Measurements from ENCODE around the gene PAXX. TPM values are rescaled to one million over a fixed set of nuclear protein-coding genes. Genes with fewer than 3 reads are reported as not detected.

PAXX gene
- total RNA-seq, 4 donors from 2014 or later, result 14.2 to 39.5 (median 18.8) TPM

DNA sequence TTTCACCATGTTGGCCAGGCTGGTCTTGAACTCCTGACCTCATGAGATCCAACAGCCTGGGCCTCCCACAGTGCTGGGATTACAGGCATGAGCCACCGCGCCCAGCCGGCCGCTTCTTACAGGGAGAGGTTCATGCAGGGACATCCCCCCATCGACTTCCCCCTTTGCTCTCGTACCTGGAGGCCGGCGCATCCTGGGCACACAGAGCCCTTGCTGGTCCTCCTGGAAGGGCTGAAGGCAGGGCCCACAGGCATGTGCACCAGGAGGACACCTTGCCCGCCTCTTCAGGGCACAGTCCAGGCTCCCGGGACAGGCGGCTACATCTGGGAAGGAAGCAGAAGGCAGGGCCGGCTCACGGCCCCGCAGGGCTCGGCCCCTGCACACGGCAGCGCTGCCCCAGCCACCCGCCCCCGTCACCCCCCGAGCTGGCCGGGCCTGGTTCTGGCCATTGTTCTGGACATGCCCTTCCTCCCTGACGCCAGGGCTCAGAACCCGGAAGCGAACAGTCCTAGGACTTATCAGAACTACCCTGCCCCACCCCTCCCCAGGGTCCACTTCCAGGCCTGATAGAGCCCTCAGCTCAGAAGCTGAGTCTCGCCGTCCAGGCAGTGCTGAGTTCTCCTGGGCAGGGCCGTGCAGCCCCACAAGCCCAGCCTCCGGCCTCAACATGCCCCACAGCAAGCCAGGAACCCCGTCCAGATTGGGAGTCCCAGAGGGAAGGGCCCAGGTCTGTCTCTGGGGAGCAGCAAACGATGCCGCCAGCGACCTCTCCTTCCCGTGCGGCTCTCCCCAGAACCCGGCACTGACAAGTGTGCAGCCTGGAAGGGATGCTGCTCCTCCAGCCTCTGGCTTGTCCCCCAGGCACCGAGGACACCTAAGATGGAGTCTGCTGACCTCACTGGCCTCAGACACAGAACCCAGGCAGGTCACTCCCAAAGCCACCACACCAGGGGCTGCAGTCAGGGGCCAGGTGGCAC lies 50.8 kb downstream of the PAXX start:
- TF ChIP-seq, protein P1, sequence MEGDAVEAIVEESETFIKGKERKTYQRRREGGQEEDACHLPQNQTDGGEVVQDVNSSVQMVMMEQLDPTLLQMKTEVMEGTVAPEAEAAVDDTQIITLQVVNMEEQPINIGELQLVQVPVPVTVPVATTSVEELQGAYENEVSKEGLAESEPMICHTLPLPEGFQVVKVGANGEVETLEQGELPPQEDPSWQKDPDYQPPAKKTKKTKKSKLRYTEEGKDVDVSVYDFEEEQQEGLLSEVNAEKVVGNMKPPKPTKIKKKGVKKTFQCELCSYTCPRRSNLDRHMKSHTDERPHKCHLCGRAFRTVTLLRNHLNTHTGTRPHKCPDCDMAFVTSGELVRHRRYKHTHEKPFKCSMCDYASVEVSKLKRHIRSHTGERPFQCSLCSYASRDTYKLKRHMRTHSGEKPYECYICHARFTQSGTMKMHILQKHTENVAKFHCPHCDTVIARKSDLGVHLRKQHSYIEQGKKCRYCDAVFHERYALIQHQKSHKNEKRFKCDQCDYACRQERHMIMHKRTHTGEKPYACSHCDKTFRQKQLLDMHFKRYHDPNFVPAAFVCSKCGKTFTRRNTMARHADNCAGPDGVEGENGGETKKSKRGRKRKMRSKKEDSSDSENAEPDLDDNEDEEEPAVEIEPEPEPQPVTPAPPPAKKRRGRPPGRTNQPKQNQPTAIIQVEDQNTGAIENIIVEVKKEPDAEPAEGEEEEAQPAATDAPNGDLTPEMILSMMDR (IDR thresholded peaks at IDR 0.05), result no peak
- peak in 1 of 2 donors; percentile 13 for TF ChIP-seq POLR2A (IDR thresholded peaks at IDR 0.05)
- H3K4me1 ChIP-seq, result peaks cover 0 to 5% of the 10 kb centered on the region in 2 donors
- no peaks in the 10 kb centered on the region for H3K27me3 ChIP-seq
- no peaks in the 10 kb centered on the region for H3K9me3 ChIP-seq
- intact Hi-C loops (cut with DNase I; ENCODE audit: low total_unique reads), result no loop called here
- peak overlapping the region; percentile 36 to 50 for H3K27ac ChIP-seq
- H3K4me3 ChIP-seq, result no peak overlapping the region
- H3K36me3 ChIP-seq, result no peaks in the 10 kb centered on the region
- peak in 1 of 2 donors; percentile 68 for DNase-seq

Other genes with a start within 250 kb of the PAXX start
- gene LCN10, start 249.5 kb upstream of the PAXX start, total RNA-seq, result 10 to 100 TPM in 3 of 4 donors, under 1 TPM in 1; 0.55 to 81.4 (median 20.4) TPM
- 100 to 1,000 TPM in 2 of 4 donors, 10 to 100 TPM in 1, 1 to 10 TPM in 1; 1.2 to 164 (median 89.7) TPM for gene LCN6, start 243.9 kb upstream of the PAXX start, total RNA-seq
- under 1 TPM in 1 of 4 donors, not detected in 3; 0.27 TPM for gene LCN8, start 234.2 kb upstream of the PAXX start, total RNA-seq
- gene LCN15, start 227.9 kb upstream of the PAXX start, total RNA-seq, result not detected
- gene TMEM141, start 201.1 kb upstream of the PAXX start, total RNA-seq, result 10 to 100 TPM in 3 of 4 donors, 1 to 10 TPM in 1; 3.5 to 48.9 (median 32.0) TPM
- 1 to 10 TPM in 2 of 4 donors, not detected in 2; 2.0 TPM for gene CCDC183, start 196.1 kb upstream of the PAXX start, total RNA-seq
- gene RABL6, start 184.5 kb upstream of the PAXX start, total RNA-seq, result 10 to 100 TPM; 28.8 to 57.9 (median 39.6) TPM
- 1 to 10 TPM in 3 of 4 donors, not detected in 1; 1.3 to 3.6 (median 3.6) TPM for gene AJM1, start 149.9 kb upstream of the PAXX start, total RNA-seq
- gene PHPT1, start 143.0 kb upstream of the PAXX start, total RNA-seq, result 10 to 100 TPM; 12.4 to 55.5 (median 31.4) TPM
- 1 to 10 TPM in 2 of 4 donors, under 1 TPM in 1, not detected in 1; 0.26 to 4.3 (median 4.2) TPM for gene MAMDC4, start 140.1 kb upstream of the PAXX start, total RNA-seq
- gene EDF1, start 126.1 kb upstream of the PAXX start, total RNA-seq, result 100 to 1,000 TPM in 3 of 4 donors, 10 to 100 TPM in 1; 75.6 to 244 (median 144) TPM
- gene TRAF2, start 105.9 kb upstream of the PAXX start, total RNA-seq, result 10 to 100 TPM in 3 of 4 donors, under 1 TPM in 1; 0.88 to 22.1 (median 11.9) TPM
- gene FBXW5, start 47.7 kb upstream of the PAXX start, total RNA-seq, result 100 to 1,000 TPM in 1 of 4 donors, 10 to 100 TPM in 3; 67.4 to 111 (median 75.3) TPM
- gene C8G, start 47.2 kb upstream of the PAXX start, total RNA-seq, result not detected
- 10 to 100 TPM in 2 of 4 donors, 1 to 10 TPM in 1, not detected in 1; 5.4 to 43.2 (median 10.3) TPM for gene LCN12, start 40.1 kb upstream of the PAXX start, total RNA-seq
- 100 to 1,000 TPM in 1 of 4 donors, 10 to 100 TPM in 3; 13.5 to 116 (median 58.8) TPM for gene PTGDS, start 14.9 kb upstream of the PAXX start, total RNA-seq
- 1 to 10 TPM in 1 of 4 donors, under 1 TPM in 3; under 0.01 to 6.9 (median 0.54) TPM for gene LCNL1, start 9.4 kb upstream of the PAXX start, total RNA-seq
- gene CLIC3, start 4.1 kb downstream of the PAXX start, total RNA-seq, result 1 to 10 TPM in 2 of 4 donors, not detected in 2; 1.5 TPM
- gene ABCA2, start 35.8 kb downstream of the PAXX start, total RNA-seq, result 10 to 100 TPM; 24.8 to 36.9 (median 26.1) TPM
- gene FUT7, start 39.7 kb downstream of the PAXX start, total RNA-seq, result not detected
- 100 to 1,000 TPM in 1 of 4 donors, 10 to 100 TPM in 3; 25.2 to 221 (median 59.2) TPM for gene NPDC1, start 53.8 kb downstream of the PAXX start, total RNA-seq
- 10 to 100 TPM in 1 of 4 donors, 1 to 10 TPM in 1, not detected in 2; 2.4 to 11.5 TPM for gene ENTPD2, start 61.6 kb downstream of the PAXX start, total RNA-seq
- 1 to 10 TPM in 2 of 4 donors, under 1 TPM in 1, not detected in 1; 0.15 to 5.9 (median 1.0) TPM for gene SAPCD2, start 78.1 kb downstream of the PAXX start, total RNA-seq
- 10 to 100 TPM in 1 of 4 donors, 1 to 10 TPM in 2, under 1 TPM in 1; 0.51 to 13.8 (median 5.3) TPM for gene UAP1L1, start 85.1 kb downstream of the PAXX start, total RNA-seq
- 10 to 100 TPM; 32.9 to 65.0 (median 47.5) TPM for gene MAN1B1, start 94.6 kb downstream of the PAXX start, total RNA-seq
- gene DPP7, start 122.3 kb downstream of the PAXX start, total RNA-seq, result 100 to 1,000 TPM in 1 of 4 donors, 10 to 100 TPM in 3; 23.2 to 100 (median 76.8) TPM
- not detected for gene GRIN1, start 146.7 kb downstream of the PAXX start, total RNA-seq
- gene LRRC26, start 177.6 kb downstream of the PAXX start, total RNA-seq, result under 1 TPM in 1 of 4 donors, not detected in 3; 0.29 TPM
- not detected for gene TMEM210, start 179.6 kb downstream of the PAXX start, total RNA-seq
- gene ANAPC2, start 196.1 kb downstream of the PAXX start, total RNA-seq, result 10 to 100 TPM in 3 of 4 donors, 1 to 10 TPM in 1; 6.7 to 65.6 (median 24.9) TPM
- 10 to 100 TPM; 17.1 to 47.1 (median 40.6) TPM for gene SSNA1, start 196.3 kb downstream of the PAXX start, total RNA-seq
- 10 to 100 TPM in 1 of 4 donors, 1 to 10 TPM in 2, under 1 TPM in 1; 0.29 to 17.1 (median 5.5) TPM for gene TPRN, start 208.3 kb downstream of the PAXX start, total RNA-seq
- gene TMEM203, start 213.2 kb downstream of the PAXX start, total RNA-seq, result 10 to 100 TPM; 33.2 to 53.3 (median 38.7) TPM
- 10 to 100 TPM in 1 of 4 donors, 1 to 10 TPM in 1, not detected in 2; 4.5 to 14.9 TPM for gene NDOR1, start 213.3 kb downstream of the PAXX start, total RNA-seq
- 1 to 10 TPM in 1 of 4 donors, not detected in 3; 3.7 TPM for gene RNF208, start 229.8 kb downstream of the PAXX start, total RNA-seq
- under 1 TPM in 1 of 4 donors, not detected in 3; 0.34 TPM for gene CYSRT1, start 232.8 kb downstream of the PAXX start, total RNA-seq
- under 1 TPM in 1 of 4 donors, not detected in 3; 0.21 TPM for gene RNF224, start 235.1 kb downstream of the PAXX start, total RNA-seq
- gene SLC34A3, start 238.5 kb downstream of the PAXX start, total RNA-seq, result under 1 TPM in 1 of 4 donors, not detected in 3; 0.48 TPM
- 100 to 1,000 TPM in 3 of 4 donors, 10 to 100 TPM in 1; 91.5 to 174 (median 139) TPM for gene TUBB4B, start 248.9 kb downstream of the PAXX start, total RNA-seq

Measured in uterus (tissue), 4 donors.